NT2/D1 (cell line): Measurements from ENCODE around the gene IL18BP.

Source experiments
- SUZ12 ChIP-seq: IDR thresholded peaks from 2 replicates; pipeline ENCODE4 v1.6.1; 2011; ENCODE audit not compliant: insufficient read length, insufficient read depth; ENCODE audit errors: extremely low read depth
- YY1 ChIP-seq: IDR thresholded peaks from 2 replicates; pipeline ENCODE4 v1.6.1; 2011; ENCODE audit not compliant: insufficient read length, insufficient read depth
- ZNF274 ChIP-seq: IDR thresholded peaks from 2 replicates; pipeline ENCODE4 v1.6.1; 2011; ENCODE audit warnings: mild to moderate bottlenecking, low read depth, low read length

DNA sequence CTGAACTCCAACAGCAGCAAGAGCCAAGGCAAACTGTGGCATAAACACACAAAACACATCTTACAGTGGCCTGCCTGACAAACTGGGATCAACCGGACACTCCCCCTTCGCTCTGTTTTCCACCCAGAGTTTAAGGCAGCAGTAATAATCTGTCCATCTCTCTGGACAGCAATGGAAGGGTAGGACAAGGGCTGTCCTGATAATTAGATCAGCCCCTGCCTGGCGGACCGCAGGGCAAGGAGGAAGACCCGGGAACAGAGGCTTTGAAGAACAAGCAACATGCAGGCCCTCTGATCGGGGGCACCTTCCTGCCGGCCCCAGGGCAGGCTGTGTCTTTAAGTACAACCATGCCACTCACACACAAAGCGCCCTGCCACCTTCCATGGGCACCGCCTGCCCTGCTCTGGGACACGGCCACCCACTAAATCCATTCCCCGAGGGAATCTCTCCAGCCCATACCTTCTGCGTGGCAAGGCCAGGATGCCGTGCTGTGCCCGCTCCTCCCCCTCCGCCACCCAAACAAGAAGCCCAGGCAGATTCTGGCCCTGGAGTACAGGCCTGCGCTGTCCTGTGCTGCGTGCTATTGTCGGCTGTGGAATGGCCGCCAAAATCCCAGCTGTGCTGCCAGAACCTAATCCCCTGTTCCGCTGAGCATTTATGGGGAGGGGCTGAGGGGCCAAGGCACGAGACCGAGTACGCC is 42.8 kb downstream of the IL18BP start:
- TF ChIP-seq YY1 = no peak
- TF ChIP-seq SUZ12 = no peak
- no peak for TF ChIP-seq ZNF274
